SU-DHL-6 (cell line): ENCODE data around the gene CA12.

Experiments used
- CTCF ChIP-seq: fragments of 200-600 bp; sonication (generic); IDR thresholded peaks from one replicate; pipeline ENCODE4 v1.5.1; 2017; ENCODE audit warnings: antibody characterized with exemption, mild to moderate bottlenecking, low read length, moderate library complexity; ENCODE audit not compliant: insufficient read depth, poor library complexity, severe bottlenecking
- EZH2phosphoT487 ChIP-seq: fragments of 200-600 bp; sonication (generic), shearing (Covaris generic); conservative IDR thresholded peaks from 2 replicates; pipeline ENCODE4 v1.6.1; 2018; ENCODE audit warnings: mild to moderate bottlenecking, antibody characterized with exemption, low read length, moderate library complexity, mixed read lengths

- TF ChIP-seq CTCF (no peak), EZH2phosphoT487 (no peak)
Measured at GRCh38 chr15:63358241-63359029, 23.2 kb downstream of the CA12 start.
